SK-N-SH (cell line): Measurements from ENCODE around the gene KIF15.

Experiments
- CTCF ChIP-seq: fragments of 200-600 bp; sonication (generic); IDR thresholded peaks from 2 replicates; pipeline ENCODE4 v1.6.1; 2017; ENCODE audit warnings: antibody characterized with exemption, mild to moderate bottlenecking, moderate library complexity
- EZH2phosphoT487 ChIP-seq: fragments of 200-600 bp; sonication (generic); IDR thresholded peaks from 2 replicates; pipeline ENCODE4 v1.6.1; 2017; ENCODE audit warnings: low read depth, mixed run types, mild to moderate bottlenecking, antibody characterized with exemption, moderate library complexity, borderline replicate concordance
- JUND ChIP-seq: IDR thresholded peaks from 2 replicates; pipeline ENCODE4 v1.4.0; 2012
- SIN3A ChIP-seq: IDR thresholded peaks from 2 replicates; pipeline ENCODE4 v1.6.1; 2012; ENCODE audit warnings: low read depth, mild to moderate bottlenecking, low read length, moderate library complexity, borderline replicate concordance

GRCh38 chr3:44862226-44862637, 100.6 kb downstream of the KIF15 start:
- TF ChIP-seq CTCF (no peak), JUND (no peak), SIN3A (no peak), EZH2phosphoT487 (no peak)
